HG03060 (cell line): ENCODE results near the gene GRIK3.

Source experiments
- ATAC-seq: cut with Tn5 transposase; IDR thresholded peaks from one replicate; pipeline ENCODE4 v1.9.1; 2021; ENCODE audit warnings: low read depth, moderate number of reproducible peaks; ENCODE audit not compliant: unreplicated experiment

GRIK3 gene

GRCh38 chr1:36863500-36863899 lies 170.8 kb downstream of the GRIK3 start:
- ATAC-seq, result no peak

GRCh38 chr1:36863061-36863460 lies 171.3 kb downstream of the GRIK3 start:
- ATAC-seq, result no peak

- no peak for ATAC-seq
These were observed 172.9 kb downstream of the GRIK3 start for GRCh38 chr1:36861375-36861774.

GRCh38 chr1:36859926-36860325 lies 174.4 kb downstream of the GRIK3 start:
- ATAC-seq, result no peak

- ATAC-seq, result no peak
These were observed 175.3 kb downstream of the GRIK3 start for GRCh38 chr1:36858981-36859380.

GRCh38 chr1:36858553-36858952 lies 175.8 kb downstream of the GRIK3 start:
- no peak for ATAC-seq

GRCh38 chr1:36857754-36858153 lies 176.6 kb downstream of the GRIK3 start:
- ATAC-seq, result no peak

GRCh38 chr1:36855699-36856494 lies 178.4 kb downstream of the GRIK3 start:
- no peak for ATAC-seq

- ATAC-seq, result no peak
These were observed 180.7 kb downstream of the GRIK3 start for GRCh38 chr1:36853638-36854037.

- ATAC-seq, result no peak
These were observed 181.7 kb downstream of the GRIK3 start for GRCh38 chr1:36852586-36852985.

GRCh38 chr1:36851595-36851994 lies 182.7 kb downstream of the GRIK3 start:
- ATAC-seq, result no peak

GRCh38 chr1:36851087-36851486 lies 183.2 kb downstream of the GRIK3 start:
- no peak for ATAC-seq

GRCh38 chr1:36849956-36850355 lies 184.4 kb downstream of the GRIK3 start:
- ATAC-seq, result no peak

- ATAC-seq, result no peak
These were observed 186.6 kb downstream of the GRIK3 start for GRCh38 chr1:36847761-36848160.

GRCh38 chr1:36847186-36847585 lies 187.1 kb downstream of the GRIK3 start:
- no peak for ATAC-seq

GRCh38 chr1:36846357-36846756 lies 188.0 kb downstream of the GRIK3 start:
- no peak for ATAC-seq

- no peak for ATAC-seq
These were observed 188.5 kb downstream of the GRIK3 start for GRCh38 chr1:36845802-36846201.

GRCh38 chr1:36844917-36845316 lies 189.4 kb downstream of the GRIK3 start:
- no peak for ATAC-seq

- no peak for ATAC-seq
These were observed 190.3 kb downstream of the GRIK3 start for GRCh38 chr1:36843906-36844610.

- no peak for ATAC-seq
These were observed 191.3 kb downstream of the GRIK3 start for GRCh38 chr1:36843027-36843426.

GRCh38 chr1:36842448-36842847 lies 191.9 kb downstream of the GRIK3 start:
- no peak for ATAC-seq

GRCh38 chr1:36839485-36839884 lies 194.8 kb downstream of the GRIK3 start:
- ATAC-seq, result no peak
